GM18498 (cell line): ENCODE data around the gene NAA38.

Source experiments
- ATAC-seq: cut with Tn5 transposase; IDR thresholded peaks from one replicate; pipeline ENCODE4 v1.9.1; 2021; ENCODE audit warnings: mild to moderate bottlenecking, moderate library complexity; ENCODE audit not compliant: unreplicated experiment

NAA38 gene, protein sequence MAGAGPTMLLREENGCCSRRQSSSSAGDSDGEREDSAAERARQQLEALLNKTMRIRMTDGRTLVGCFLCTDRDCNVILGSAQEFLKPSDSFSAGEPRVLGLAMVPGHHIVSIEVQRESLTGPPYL

GRCh38 chr17:7856811-7857712 is at the start of gene NAA38:
Gene NAA38 (minus strand): TSS chr17:7857559. CDS start chr17:7857463, 96 bp downstream.
- peak; percentile 77 for ATAC-seq

DNA sequence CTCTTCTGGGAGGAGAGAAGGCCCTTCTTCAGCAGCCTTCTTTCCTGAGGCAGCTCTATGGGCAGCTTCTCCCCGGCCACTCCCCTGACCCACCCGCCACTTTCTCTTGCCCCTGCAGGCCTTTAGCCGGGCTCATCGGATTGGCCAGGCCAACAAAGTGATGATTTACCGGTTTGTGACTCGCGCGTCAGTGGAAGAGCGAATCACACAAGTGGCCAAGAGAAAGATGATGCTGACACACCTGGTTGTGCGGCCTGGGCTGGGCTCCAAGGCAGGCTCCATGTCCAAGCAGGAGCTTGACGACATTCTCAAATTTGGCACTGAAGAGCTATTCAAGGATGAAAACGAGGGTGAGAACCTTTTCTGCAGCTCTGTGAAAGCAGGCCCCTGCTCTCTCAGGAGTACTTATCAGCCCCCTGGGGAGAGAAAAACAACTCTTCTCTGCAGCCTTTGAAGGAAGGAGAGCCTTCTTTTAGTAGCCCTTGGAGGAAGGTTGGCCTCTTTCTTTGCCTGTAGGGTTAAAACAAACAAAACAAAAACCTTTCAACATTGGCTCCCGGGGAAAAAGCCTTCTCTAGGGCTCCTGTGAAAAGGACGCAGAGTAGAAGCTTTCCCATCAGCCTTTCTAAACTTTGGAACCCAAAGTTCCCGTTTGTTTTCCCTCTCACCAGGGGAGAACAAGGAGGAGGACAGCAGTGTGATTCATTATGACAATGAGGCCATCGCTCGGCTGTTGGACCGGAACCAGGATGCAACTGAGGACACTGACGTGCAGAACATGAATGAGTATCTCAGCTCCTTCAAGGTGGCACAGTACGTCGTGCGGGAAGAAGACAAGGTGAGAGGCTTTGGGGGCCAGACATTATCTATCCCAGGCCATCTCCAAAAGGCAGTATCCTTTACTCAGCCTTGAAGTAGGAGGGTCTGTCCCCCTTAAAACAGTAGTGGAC is 46.1 kb upstream of the NAA38 start:
- no peak for ATAC-seq

DNA sequence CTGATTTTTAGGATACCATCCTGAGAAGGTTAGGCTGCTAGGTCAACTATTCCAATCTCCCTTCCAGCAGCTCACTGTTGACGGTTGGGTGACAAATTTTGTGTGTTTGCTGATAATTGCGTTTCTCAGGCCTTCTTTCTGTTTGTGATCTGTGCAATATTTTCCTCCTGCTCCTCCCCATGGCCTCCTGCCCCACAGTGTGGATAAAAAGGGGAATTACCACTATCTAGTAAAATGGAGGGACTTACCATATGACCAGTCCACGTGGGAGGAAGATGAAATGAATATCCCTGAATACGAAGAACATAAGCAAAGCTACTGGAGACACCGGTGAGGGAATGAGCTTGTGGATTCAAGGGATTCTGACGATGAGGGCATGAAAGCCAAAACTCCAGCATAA is 40.4 kb upstream of the NAA38 start:
- no peak for ATAC-seq

DNA sequence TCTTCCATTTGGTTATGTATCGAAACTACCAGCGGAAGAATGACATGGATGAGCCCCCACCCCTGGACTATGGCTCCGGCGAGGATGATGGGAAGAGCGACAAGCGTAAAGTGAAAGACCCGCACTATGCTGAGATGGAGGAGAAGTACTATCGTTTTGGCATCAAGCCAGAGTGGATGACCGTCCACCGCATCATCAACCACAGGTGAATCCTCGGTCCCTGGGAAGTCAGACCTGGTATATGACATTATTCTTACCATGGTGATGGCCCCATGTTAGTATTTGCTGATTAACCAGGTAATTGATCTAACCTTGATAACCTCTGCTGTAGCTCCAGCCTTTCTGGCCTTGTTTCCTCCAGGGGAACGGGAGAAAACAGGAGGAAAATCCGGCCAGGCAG is 39.7 kb upstream of the NAA38 start:
- ATAC-seq: no peak

GRCh38 chr17:7894866-7895265 is 37.5 kb upstream of the NAA38 start:
- no peak for ATAC-seq

DNA sequence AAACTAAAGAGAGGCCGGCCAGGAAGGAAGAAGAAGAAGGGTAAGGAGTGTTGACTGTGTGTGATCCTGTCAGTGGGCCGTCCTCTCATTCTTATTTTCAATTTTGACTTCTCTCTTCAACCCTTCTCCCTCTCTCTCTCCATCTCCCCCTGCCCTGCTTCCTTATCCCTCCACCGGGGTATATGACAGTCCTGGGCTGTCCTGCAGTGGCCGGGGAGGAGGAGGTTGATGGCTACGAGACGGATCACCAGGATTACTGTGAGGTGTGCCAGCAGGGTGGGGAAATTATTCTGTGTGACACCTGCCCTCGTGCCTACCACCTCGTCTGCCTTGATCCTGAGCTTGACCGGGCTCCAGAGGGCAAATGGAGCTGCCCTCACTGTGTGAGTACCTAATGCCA is 36.9 kb upstream of the NAA38 start:
- ATAC-seq: no peak

DNA sequence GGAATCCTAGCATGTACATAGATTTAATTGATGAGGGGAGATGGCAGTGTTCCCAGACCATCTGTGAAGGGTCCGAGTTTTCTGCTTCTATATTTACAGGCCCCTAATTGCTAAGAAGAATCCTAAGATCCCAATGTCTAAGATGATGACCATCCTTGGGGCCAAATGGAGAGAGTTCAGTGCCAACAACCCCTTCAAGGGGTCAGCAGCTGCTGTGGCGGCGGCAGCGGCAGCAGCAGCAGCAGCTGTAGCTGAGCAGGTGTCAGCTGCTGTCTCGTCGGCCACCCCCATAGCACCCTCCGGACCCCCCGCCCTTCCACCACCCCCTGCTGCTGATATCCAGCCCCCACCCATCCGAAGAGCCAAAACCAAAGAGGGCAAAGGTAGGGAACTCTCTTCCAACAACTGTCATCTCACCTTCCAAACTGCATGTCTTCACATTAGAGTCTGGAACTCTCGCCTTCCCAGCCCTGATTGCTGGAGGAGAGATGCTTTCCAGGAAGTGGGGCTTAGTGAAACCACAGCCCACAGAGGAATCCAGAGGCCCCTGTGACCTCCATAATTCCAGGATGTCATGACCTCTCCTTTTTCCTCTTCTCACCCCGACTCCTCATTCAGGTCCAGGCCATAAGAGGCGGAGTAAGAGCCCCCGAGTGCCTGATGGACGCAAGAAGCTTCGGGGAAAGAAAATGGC is 36.0 kb upstream of the NAA38 start:
- ATAC-seq: no peak

GRCh38 chr17:7889166-7889955 is 32.0 kb upstream of the NAA38 start:
- no peak for ATAC-seq

DNA sequence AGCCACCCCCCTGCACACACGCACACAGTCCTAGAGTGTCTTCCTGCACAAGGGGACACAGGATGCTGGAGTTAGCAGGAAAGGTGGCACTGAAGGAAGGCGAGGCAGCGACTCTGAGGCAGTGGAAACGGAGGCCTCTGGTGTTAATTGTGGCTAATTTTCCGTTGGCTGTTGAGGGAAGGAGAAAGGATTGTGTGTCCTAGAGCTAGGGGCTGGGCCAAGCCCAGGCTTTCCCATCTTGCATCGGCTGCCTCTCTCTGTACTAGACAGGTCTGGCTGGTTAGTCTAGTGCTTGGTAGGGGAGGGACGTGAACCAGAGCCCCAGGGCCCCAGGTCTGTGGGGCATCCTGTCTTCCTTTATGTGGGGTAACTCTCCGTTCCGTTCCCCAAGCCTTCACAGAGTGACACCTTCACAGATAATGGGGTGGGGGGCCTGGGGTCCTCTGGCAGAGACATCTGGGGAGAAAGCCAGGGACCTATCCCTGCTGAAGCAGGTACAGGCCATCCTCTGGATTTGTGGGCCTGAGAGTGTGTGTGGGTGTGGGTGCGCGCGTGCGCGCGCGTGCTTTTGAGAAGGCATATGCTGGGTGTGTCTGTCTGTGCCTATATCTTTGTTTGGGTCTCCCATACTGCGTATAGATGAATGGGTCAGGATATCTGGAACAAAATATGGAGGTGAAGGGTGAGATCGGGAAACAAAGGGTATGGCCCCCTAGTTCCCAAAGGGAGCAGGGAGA is 31.0 kb upstream of the NAA38 start, which contains the start of gene CHD3:
CHD3 (plus strand) TSS at position 606 of the 737 bp plus-strand sequence. CDS start 212 bp downstream, outside the sequence.
- no peak for ATAC-seq

- ATAC-seq: peak; percentile 56
These were observed 30.3 kb upstream of the NAA38 start for GRCh38 chr17:7887482-7888183.

DNA sequence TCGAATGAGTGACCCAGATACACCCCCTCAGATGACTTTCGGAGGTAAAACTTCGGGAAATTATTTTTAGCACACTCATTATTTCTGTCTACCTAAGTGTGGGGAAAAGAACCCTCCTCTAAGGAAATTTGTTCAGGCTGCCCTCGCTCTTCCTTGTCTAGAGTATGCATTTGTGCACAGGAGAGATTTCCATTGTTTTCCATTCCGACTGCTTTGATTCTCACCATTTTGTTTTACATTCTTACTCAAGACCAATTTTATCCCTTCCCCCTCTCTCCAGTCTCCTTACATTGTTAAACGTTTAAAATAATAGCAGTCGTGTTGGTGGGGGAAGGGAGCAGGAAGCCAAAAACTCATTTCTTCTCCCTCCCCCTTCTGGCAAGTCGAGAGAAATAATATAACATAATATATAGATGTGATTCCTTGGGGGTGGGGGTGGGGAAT is 29.7 kb upstream of the NAA38 start:
- no peak for ATAC-seq

DNA sequence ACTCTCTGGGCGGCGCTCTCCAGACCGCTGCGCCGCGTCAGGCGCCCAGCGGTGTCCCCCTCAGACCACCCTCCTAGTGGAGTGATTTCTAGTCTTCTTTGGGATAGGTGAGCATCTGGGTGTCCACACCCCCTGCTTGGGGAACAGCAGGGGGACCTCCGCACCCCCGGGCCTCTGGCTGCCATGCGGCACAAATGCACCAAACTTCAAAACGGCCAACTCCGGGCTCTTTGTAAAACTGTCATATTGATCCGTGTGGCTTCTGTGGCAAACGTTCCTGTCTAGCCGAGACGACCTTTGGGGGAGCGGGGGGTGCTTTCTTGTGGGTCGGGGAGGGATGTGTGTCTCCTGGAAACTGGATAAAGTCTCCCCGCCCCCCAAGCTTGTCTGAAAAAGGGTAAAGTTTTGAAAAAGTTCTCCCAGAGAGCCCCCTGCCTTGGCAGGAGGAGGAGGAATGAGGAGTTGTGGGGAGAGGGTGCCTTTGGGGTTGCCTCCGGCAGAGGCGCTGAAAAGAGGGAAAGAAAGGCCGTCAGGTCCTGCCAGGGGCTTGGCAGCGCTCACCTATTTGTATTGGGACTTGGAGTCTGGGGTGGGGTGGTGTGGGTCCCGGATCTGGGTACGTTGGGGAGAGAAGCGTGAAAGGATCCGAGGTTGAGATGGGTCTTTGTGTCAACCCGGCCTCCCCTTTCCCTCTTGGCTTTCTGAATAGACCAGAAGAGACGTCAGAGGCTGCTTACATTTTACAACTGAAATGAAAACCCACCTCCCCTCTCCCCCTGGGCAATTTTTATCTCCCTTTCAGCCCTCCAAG is 29.1 kb upstream of the NAA38 start:
- ATAC-seq: no peak

DNA sequence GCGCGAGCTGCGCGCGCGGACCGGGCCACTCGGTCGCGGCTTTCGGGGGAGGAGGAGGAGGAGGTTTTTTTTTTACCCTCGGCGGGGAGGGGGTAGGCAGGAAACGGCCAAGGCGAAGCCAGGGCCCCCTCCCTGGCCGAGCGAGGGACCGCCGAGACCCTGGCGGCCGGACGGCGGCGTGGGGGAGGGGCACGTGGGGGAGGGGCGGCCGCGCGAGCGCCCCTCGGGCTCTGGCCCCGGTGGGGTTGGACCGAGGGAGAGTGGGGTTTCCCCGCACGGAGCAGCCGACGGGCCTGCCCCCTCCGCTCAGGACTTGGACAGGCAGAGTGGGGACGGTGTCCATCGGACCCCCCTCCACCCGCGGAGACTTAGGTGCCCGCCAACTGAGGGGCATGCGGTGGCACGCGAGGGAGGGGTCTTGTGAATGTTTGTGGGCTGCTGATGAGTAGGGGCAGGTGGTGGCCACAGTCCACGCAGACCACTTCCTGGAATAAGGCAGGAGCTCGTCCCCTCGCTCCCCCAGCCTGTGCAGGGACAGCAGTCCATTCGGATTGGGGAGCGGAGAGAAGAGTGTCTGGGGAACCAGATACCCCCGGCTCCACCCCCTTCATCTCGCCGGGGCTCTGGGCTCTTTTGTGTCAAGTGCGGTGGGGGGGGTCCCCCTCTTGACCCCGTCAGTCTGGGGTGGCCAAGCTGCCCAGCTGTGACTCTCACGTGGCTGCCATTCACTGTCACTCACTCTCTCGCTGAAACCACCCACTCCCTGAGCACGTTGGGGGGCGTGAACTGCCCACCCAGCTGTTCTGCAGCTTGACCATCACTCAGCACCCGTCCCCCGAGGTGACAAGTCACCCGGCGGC is 28.2 kb upstream of the NAA38 start:
- no peak for ATAC-seq

- ATAC-seq: no peak
These were observed 27.4 kb upstream of the NAA38 start for GRCh38 chr17:7884581-7885366.

DNA sequence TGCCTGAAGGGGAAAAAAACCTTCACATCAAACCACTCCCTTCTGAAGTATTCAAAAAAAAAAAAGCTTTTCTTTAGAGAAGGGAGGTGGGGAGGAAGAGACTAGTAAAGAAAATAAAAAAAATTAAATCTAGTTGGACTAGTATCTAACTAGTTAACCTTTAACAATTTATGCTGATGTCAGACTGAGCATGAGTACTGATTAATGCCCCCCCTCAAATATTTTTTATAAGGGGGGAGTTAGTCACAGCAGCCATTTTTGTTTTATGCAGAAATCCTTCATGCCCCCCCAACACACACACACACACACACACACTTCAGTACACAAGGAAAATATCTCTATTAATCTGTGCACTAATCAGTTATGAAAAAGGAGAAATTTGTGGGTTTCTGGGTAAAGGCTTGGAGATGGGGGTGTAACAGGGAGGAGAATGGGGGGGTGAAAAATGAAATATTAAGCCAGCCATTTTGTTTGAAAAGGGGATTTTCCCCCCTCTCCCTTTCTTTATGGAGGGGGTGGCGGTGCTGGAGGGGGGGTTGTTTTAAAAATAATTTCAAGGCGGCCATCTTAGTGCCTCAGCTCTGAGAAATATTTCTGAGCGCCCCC is 26.5 kb upstream of the NAA38 start:
- no peak for ATAC-seq

- no peak for ATAC-seq
These were observed 25.3 kb upstream of the NAA38 start for GRCh38 chr17:7882629-7883028.
